OCI-LY3 (cell line): Measurements from ENCODE around the gene SP7.

Experiments used
- CTCF ChIP-seq: fragments of 200-600, 300-600 bp; sonication (generic); IDR thresholded peaks from 2 replicates; pipeline ENCODE4 v1.5.1; 2014; ENCODE audit warnings: antibody characterized with exemption, low read length, low read depth
- EZH2phosphoT487 ChIP-seq: fragments of 200-600 bp; shearing (Covaris generic); IDR thresholded peaks from 2 replicates; pipeline ENCODE4 v1.6.1; 2018; ENCODE audit warnings: antibody characterized with exemption, mixed run types, low read depth

GRCh38 chr12:53324779-53325510 is 11.2 kb downstream of the SP7 start:
- peak; percentile 76 for TF ChIP-seq CTCF
- TF ChIP-seq EZH2phosphoT487 = no peak
